Measurements from ENCODE around the gene DCAF11.

DNA sequence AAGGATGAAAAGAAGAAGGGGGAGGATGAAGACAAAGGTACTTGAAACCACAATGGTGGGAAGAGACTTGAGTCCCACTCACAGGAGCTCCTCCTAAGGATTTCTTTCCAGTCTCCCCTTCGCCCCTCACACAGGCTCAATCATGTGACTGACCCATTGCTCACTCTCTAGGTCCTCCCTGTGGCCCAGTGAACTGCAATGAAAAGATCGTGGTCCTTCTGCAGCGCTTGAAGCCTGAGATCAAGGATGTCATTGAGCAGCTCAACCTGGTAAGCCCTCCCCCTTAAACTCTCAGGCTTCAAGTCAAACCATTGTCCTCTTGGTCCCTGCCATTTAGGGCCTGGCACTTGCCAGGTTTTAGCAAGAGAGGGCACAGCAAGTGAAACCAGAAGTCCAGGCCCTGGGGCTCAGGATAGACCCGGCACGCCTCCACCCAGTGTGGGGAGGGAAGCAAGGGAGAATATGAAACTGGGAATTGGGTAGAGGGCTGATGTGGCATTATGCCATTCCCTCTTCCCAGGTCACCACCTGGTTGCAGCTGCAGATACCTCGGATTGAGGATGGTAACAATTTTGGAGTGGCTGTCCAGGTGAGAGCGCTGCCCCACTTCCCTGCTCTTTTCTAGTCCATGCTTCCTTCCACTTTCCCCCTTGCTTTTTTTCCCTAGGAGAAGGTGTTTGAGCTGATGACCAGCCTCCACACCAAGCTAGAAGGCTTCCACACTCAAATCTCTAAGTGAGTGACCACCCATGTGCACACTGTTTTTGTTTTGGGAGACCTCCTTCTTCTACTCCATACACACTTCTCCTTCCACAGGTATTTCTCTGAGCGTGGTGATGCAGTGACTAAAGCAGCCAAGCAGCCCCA, 23.2 kb downstream of the DCAF11 start:
- TF ChIP-seq, protein P1, sequence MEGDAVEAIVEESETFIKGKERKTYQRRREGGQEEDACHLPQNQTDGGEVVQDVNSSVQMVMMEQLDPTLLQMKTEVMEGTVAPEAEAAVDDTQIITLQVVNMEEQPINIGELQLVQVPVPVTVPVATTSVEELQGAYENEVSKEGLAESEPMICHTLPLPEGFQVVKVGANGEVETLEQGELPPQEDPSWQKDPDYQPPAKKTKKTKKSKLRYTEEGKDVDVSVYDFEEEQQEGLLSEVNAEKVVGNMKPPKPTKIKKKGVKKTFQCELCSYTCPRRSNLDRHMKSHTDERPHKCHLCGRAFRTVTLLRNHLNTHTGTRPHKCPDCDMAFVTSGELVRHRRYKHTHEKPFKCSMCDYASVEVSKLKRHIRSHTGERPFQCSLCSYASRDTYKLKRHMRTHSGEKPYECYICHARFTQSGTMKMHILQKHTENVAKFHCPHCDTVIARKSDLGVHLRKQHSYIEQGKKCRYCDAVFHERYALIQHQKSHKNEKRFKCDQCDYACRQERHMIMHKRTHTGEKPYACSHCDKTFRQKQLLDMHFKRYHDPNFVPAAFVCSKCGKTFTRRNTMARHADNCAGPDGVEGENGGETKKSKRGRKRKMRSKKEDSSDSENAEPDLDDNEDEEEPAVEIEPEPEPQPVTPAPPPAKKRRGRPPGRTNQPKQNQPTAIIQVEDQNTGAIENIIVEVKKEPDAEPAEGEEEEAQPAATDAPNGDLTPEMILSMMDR (conservative IDR thresholded peaks at IDR 0.05; ENCODE audit: low read depth, low read length) = no peak
- TF ChIP-seq EZH2 (IDR thresholded peaks at IDR 0.05; ENCODE audit: borderline replicate concordance, low read depth, low read length, poor library complexity, severe bottlenecking) = no peak
